A549 (cell line): ENCODE measurements around the gene SLC15A3. TPM values are rescaled to one million over a fixed set of nuclear protein-coding genes. Genes with fewer than 3 reads are reported as not detected.

Experiments used
- ATAC-seq, 2 experiments: fragments of 200-7000 bp in 1 of 2; fragments of >200 bp in 1 of 2; cut with Nextera tagmentation in 1 of 2; cut with Tn5 transposase in 1 of 2; 3 replicates each; pipeline versions ENCODE4 v1.8.0 to v1.9.1; 2018 to 2020; ENCODE audit warnings: mild to moderate bottlenecking in 1 of 2, moderate library complexity in 1 of 2
- CTCF ChIA-PET: fragments of 300-600 bp; sonication (Branson Sonifier 250); formaldehyde crosslinking; extraction: SDS; loops from one replicate; lab custom pipeline; 2021; ENCODE audit warnings: antibody characterized with exemption, inconsistent platforms; lab: Yijun Ruan, JAX
- POLR2A ChIA-PET: fragments of 350-600 bp; formaldehyde crosslinking; extraction: SDS; loops from one replicate; lab custom pipeline; 2021; ENCODE audit warnings: antibody characterized with exemption, inconsistent platforms; lab: Yijun Ruan, JAX
- DNase-seq, 2 experiments: peaks; one replicate each; pipeline versions ENCODE4 v3.0.0 to v3.0.0-alpha.2; 2011 to 2016; ENCODE audit warnings: low read depth in 1 of 2, low spot score in 1 of 2
- FAIRE-seq: peaks from 2 replicates; lab custom pipeline; 2011; peaks lifted over from hg19 to GRCh38; lab: Jason Lieb, UNC
- H3K27ac ChIP-seq, 2 experiments: fragments of >200 bp; sonication (Bioruptor Twin); formaldehyde crosslinking; 3 replicates each; pipeline ENCODE4 v1.5.1; 2016 to 2017
- H3K4me1 ChIP-seq: fragments of >200 bp; sonication (Bioruptor Twin); formaldehyde crosslinking; 3 replicates; pipeline ENCODE4 v1.6.1; 2016
- H3K4me2 ChIP-seq: fragments of >200 bp; sonication (Bioruptor Twin); formaldehyde crosslinking; 3 replicates; pipeline ENCODE4 v1.6.1; 2016
- H3K4me3 ChIP-seq: fragments of >200 bp; sonication (Bioruptor Twin); formaldehyde crosslinking; 3 replicates; pipeline ENCODE4 v1.5.1; 2016
- H3K9me3 ChIP-seq: fragments of >200 bp; sonication (Bioruptor Twin); formaldehyde crosslinking; 3 replicates; pipeline ENCODE4 v1.6.1; 2016
- FOXS1 ChIP-seq: fragments of 250-450 bp; sonication (Bioruptor Pico); IDR thresholded peaks from 2 replicates; pipeline ENCODE4 v1.5.0; 2020; ENCODE audit warnings: mild to moderate bottlenecking, moderate library complexity
- HOXB13 ChIP-seq: fragments of 250-450 bp; sonication (Bioruptor Pico); IDR thresholded peaks from 2 replicates; pipeline ENCODE4 v1.5.0; 2020; ENCODE audit warnings: low read depth, mild to moderate bottlenecking, moderate library complexity
- MAFK ChIP-seq: fragments of 450-650 bp; IDR thresholded peaks from 2 replicates; pipeline ENCODE4 v1.6.1; 2014; ENCODE audit not compliant: partially characterized antibody
- MAZ ChIP-seq: fragments of 150-350 bp; IDR thresholded peaks from 2 replicates; pipeline ENCODE4 v1.6.1; 2014; ENCODE audit warnings: antibody characterized with exemption, low read depth, low read length, borderline replicate concordance
- NFE2L2 ChIP-seq: fragments of 150-350 bp; conservative IDR thresholded peaks from 2 replicates; pipeline ENCODE4 v1.6.1; 2014; ENCODE audit warnings: low read length
- RAD21 ChIP-seq, 2 experiments: fragments of >200 bp in 1 of 2; sonication (Bioruptor Twin) in 1 of 2; formaldehyde crosslinking in 1 of 2; IDR thresholded peaks in 1 of 2; conservative IDR thresholded peaks in 1 of 2; 2 replicates in 1 of 2; 3 replicates in 1 of 2; pipeline ENCODE4 v1.6.1; 2012 to 2018; ENCODE audit warnings: inconsistent platforms in 1 of 2
- RARB ChIP-seq: fragments of 250-450 bp; sonication (Bioruptor Pico); IDR thresholded peaks from 2 replicates; pipeline ENCODE4 v1.8.0; 2021; ENCODE audit warnings: mild to moderate bottlenecking, moderate library complexity
- RCOR1 ChIP-seq: fragments of 150-350 bp; IDR thresholded peaks from 2 replicates; pipeline ENCODE4 v1.6.1; 2014; ENCODE audit warnings: antibody characterized with exemption, low read length, low read depth
- SMC3 ChIP-seq: fragments of >200 bp; sonication (Bioruptor Twin); formaldehyde crosslinking; IDR thresholded peaks from 3 replicates; pipeline ENCODE4 v1.6.1; 2018; ENCODE audit warnings: inconsistent platforms
- TFCP2L1 ChIP-seq: fragments of 250-450 bp; sonication (Bioruptor Pico); IDR thresholded peaks from 2 replicates; pipeline ENCODE4 v1.5.0; 2021; ENCODE audit warnings: mild to moderate bottlenecking
- ZC3H11A ChIP-seq: fragments of 450-650 bp; IDR thresholded peaks from 2 replicates; pipeline ENCODE4 v1.6.1; 2014; ENCODE audit warnings: antibody characterized with exemption, mild to moderate bottlenecking
- ZFP36 ChIP-seq: fragments of 450-650 bp; IDR thresholded peaks from 2 replicates; pipeline ENCODE4 v1.6.1; 2014; ENCODE audit warnings: borderline replicate concordance; ENCODE audit not compliant: partially characterized antibody
- ZNF302 ChIP-seq: fragments of 250-450 bp; sonication (Bioruptor Pico); IDR thresholded peaks from 2 replicates; pipeline ENCODE4 v1.9.0; 2021; ENCODE audit warnings: inconsistent platforms, mild to moderate bottlenecking, moderate library complexity
- ZSCAN20 ChIP-seq: fragments of 250-450 bp; sonication (Bioruptor Pico); IDR thresholded peaks from 2 replicates; pipeline ENCODE4 v1.8.0; 2022; ENCODE audit warnings: mild to moderate bottlenecking, moderate library complexity
- WGBS: methylation state at CpG from one replicate; pipeline ENCODE4 v1.1.6; 2017; ENCODE audit errors: missing lambda C conversion rate; 5-methylcytosine and 5-hydroxymethylcytosine counted together
- polyA plus RNA-seq, 4 experiments: library from polyadenylated mRNA; depleted of rRNA in 3 of 4; stranded (reverse); fragments of >200 nt; fragmentation: RNase III in 1 of 4; extraction: RNeasy Plus Mini Kit Qiagen cat#74134 plus additional on column Dnase treatment in 1 of 4; gene quantifications; 2 replicates in 3 of 4; 3 replicates in 1 of 4; pipeline ENCODE4 v1.2.3, GENCODE V29; 2011 to 2017
- TF ChIP-seq, protein P1 (sequence below): fragments of 200-600 bp; sonication (generic); IDR thresholded peaks from 2 replicates; pipeline ENCODE4 v1.6.1; 2016; ENCODE audit warnings: antibody characterized with exemption, mild to moderate bottlenecking, moderate library complexity
- TF ChIP-seq, protein P2 (sequence below): fragments of >200 bp; sonication (Bioruptor Twin); formaldehyde crosslinking; IDR thresholded peaks from 3 replicates; pipeline ENCODE4 v1.6.1; 2016
- TF ChIP-seq, protein P3 (sequence below): IDR thresholded peaks from 2 replicates; pipeline ENCODE4 v1.6.1; 2012
- TF ChIP-seq, protein P4 (sequence below): fragments of 250-450 bp; sonication (Bioruptor Pico); IDR thresholded peaks from 2 replicates; pipeline ENCODE4 v1.5.0; 2020; ENCODE audit warnings: low read depth, mild to moderate bottlenecking, moderate library complexity
- TF ChIP-seq, protein P5 (sequence below): fragments of >200 bp; sonication (Bioruptor Twin); formaldehyde crosslinking; IDR thresholded peaks from 3 replicates; pipeline ENCODE4 v1.5.1; 2016

The SLC15A3 gene
- polyA plus RNA-seq, 2 of the 4 experiments (the other 2 are of a cell fraction): not detected

DNA sequence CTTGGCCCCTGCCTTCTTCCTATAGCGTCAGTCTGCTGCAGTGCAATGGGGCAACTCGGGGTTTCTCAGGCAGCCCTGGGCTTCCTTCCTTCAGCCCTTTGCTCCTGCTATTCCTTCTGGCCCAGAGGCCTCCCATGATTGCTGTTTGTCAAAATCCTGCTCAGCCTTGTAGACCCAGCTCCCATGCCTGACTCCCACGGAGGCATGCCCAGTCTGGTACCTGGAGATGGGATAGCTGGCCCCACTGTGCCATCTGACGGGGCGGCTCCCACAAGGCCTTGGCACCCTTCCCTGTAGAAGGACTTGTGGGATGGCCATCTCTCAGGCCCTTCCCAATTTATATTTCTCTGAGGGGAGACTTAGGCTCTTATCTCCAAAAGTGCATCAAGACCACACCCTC, 18.9 kb upstream of the SLC15A3 start:
- no peaks in the 10 kb centered on the region for H3K4me1 ChIP-seq
- no peak for DNase-seq
- H3K9me3 ChIP-seq: peaks cover 14% of the 10 kb centered on the region
- 36% methylated on average over 5 of the region's 5 CpGs for WGBS
- no peak for ATAC-seq
- ChIA-PET CTCF (interaction anchor here (0.8 to 2.7 kb wide), 7 partner anchors 8 to 48 kb away, joined by 3 to 7 read pairs (median 5); no protein-coding TSS in a partner anchor), POLR2A (no interaction called here)
- H3K27ac ChIP-seq: no peak overlapping the region
- no peak for TF ChIP-seq RCOR1
- no peak for TF ChIP-seq MAZ
- no peak for TF ChIP-seq HOXB13
- TF ChIP-seq SMC3: no peak
- TF ChIP-seq FOXS1 (CRISPR knock-in tag): no peak
- TF ChIP-seq ZC3H11A: no peak
- TF ChIP-seq ZFP36: no peak
- TF ChIP-seq ZSCAN20 (CRISPR knock-in tag): no peak
- TF ChIP-seq, protein P1, sequence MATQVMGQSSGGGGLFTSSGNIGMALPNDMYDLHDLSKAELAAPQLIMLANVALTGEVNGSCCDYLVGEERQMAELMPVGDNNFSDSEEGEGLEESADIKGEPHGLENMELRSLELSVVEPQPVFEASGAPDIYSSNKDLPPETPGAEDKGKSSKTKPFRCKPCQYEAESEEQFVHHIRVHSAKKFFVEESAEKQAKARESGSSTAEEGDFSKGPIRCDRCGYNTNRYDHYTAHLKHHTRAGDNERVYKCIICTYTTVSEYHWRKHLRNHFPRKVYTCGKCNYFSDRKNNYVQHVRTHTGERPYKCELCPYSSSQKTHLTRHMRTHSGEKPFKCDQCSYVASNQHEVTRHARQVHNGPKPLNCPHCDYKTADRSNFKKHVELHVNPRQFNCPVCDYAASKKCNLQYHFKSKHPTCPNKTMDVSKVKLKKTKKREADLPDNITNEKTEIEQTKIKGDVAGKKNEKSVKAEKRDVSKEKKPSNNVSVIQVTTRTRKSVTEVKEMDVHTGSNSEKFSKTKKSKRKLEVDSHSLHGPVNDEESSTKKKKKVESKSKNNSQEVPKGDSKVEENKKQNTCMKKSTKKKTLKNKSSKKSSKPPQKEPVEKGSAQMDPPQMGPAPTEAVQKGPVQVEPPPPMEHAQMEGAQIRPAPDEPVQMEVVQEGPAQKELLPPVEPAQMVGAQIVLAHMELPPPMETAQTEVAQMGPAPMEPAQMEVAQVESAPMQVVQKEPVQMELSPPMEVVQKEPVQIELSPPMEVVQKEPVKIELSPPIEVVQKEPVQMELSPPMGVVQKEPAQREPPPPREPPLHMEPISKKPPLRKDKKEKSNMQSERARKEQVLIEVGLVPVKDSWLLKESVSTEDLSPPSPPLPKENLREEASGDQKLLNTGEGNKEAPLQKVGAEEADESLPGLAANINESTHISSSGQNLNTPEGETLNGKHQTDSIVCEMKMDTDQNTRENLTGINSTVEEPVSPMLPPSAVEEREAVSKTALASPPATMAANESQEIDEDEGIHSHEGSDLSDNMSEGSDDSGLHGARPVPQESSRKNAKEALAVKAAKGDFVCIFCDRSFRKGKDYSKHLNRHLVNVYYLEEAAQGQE: no peak
- TF ChIP-seq RARB (CRISPR knock-in tag): no peak
- TF ChIP-seq ZNF302 (CRISPR knock-in tag): no peak
- TF ChIP-seq, protein P2, sequence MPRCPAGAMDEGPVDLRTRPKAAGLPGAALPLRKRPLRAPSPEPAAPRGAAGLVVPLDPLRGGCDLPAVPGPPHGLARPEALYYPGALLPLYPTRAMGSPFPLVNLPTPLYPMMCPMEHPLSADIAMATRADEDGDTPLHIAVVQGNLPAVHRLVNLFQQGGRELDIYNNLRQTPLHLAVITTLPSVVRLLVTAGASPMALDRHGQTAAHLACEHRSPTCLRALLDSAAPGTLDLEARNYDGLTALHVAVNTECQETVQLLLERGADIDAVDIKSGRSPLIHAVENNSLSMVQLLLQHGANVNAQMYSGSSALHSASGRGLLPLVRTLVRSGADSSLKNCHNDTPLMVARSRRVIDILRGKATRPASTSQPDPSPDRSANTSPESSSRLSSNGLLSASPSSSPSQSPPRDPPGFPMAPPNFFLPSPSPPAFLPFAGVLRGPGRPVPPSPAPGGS: no peak
- TF ChIP-seq, protein P3, sequence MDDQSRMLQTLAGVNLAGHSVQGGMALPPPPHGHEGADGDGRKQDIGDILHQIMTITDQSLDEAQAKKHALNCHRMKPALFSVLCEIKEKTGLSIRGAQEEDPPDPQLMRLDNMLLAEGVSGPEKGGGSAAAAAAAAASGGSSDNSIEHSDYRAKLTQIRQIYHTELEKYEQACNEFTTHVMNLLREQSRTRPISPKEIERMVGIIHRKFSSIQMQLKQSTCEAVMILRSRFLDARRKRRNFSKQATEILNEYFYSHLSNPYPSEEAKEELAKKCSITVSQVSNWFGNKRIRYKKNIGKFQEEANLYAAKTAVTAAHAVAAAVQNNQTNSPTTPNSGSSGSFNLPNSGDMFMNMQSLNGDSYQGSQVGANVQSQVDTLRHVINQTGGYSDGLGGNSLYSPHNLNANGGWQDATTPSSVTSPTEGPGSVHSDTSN: no peak
- no peak for TF ChIP-seq TFCP2L1 (CRISPR knock-in tag)
- no peak for TF ChIP-seq NFE2L2
- FAIRE-seq: no peak
- H3K4me3 ChIP-seq: no peak overlapping the region
- H3K4me2 ChIP-seq: no peak overlapping the region

DNA sequence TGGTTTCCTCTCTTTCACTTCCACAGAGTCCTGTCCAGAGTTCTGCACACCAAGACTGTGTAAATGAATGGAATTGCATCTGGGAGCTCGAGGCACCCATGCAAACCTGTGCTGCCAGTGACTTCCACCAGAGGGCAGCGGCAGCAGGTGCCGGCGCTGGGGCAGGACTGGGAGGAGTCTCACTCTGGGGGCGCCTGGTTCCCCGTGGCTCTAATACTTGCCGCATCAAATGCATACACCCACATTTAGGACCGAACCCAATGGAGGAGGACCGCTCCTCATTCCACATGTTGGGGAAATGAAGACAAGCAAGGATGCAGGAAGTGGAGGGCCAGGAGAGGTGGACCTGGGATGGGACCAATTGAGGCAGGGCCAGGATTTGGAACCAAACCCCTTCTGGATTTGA, 18.4 kb upstream of the SLC15A3 start:
- ChIA-PET POLR2A (no interaction called here), CTCF (interaction anchor here (0.8 to 4.7 kb wide), 17 partner anchors 8 to 217 kb away, joined by 3 to 19 read pairs (median 4); no protein-coding TSS in a partner anchor)
- Histone ChIP-seq H3K27ac (no peak overlapping the region), H3K4me1 (no peaks in the 10 kb centered on the region), H3K4me3 (no peak overlapping the region), H3K4me2 (no peak overlapping the region; the same call in 2 of the 3 replicates), H3K9me3 (peaks cover 14% of the 10 kb centered on the region)
- ATAC-seq (peak; percentile 80 to 91), DNase-seq (peak; percentile 38 to 49), FAIRE-seq (no peak)
- peak; percentile 73 for TF ChIP-seq SMC3
- TF ChIP-seq ZSCAN20 (CRISPR knock-in tag): no peak
- TF ChIP-seq, protein P4, sequence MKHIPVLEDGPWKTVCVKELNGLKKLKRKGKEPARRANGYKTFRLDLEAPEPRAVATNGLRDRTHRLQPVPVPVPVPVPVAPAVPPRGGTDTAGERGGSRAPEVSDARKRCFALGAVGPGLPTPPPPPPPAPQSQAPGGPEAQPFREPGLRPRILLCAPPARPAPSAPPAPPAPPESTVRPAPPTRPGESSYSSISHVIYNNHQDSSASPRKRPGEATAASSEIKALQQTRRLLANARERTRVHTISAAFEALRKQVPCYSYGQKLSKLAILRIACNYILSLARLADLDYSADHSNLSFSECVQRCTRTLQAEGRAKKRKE (CRISPR knock-in tag): no peak
- no peak for TF ChIP-seq MAFK
- TF ChIP-seq, protein P5, sequence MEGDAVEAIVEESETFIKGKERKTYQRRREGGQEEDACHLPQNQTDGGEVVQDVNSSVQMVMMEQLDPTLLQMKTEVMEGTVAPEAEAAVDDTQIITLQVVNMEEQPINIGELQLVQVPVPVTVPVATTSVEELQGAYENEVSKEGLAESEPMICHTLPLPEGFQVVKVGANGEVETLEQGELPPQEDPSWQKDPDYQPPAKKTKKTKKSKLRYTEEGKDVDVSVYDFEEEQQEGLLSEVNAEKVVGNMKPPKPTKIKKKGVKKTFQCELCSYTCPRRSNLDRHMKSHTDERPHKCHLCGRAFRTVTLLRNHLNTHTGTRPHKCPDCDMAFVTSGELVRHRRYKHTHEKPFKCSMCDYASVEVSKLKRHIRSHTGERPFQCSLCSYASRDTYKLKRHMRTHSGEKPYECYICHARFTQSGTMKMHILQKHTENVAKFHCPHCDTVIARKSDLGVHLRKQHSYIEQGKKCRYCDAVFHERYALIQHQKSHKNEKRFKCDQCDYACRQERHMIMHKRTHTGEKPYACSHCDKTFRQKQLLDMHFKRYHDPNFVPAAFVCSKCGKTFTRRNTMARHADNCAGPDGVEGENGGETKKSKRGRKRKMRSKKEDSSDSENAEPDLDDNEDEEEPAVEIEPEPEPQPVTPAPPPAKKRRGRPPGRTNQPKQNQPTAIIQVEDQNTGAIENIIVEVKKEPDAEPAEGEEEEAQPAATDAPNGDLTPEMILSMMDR: peak; percentile 59
- TF ChIP-seq RAD21 (conservative IDR thresholded peaks at IDR 0.05 in 1 of 2, IDR thresholded peaks at IDR 0.05 in 1 of 2): peak; percentile 54 to 56
- WGBS: 19% methylated on average over 9 of the region's 9 CpGs
